Esophagus muscularis mucosa (tissue), 4 donors: ENCODE measurements around the gene CENPP. TPM values are rescaled to one million over a fixed set of nuclear protein-coding genes. Genes with fewer than 3 reads are reported as not detected.

ENCODE experiments used
- DNase-seq: peaks from one replicate; pipeline ENCODE4 v3.0.0-alpha.2; 2017; ENCODE audit errors: extremely low spot score
- H3K27ac ChIP-seq, 4 donors: fragments of 200-600 bp; sonication (generic); replicated peaks in 1 of 4; 1 replicate in 3 of 4; 2 replicates in 1 of 4; pipeline ENCODE4 v1.5.1; 2016 to 2019; ENCODE audit warnings: mild to moderate bottlenecking in 1 of 4
- H3K27me3 ChIP-seq, 4 donors: fragments of 200-600 bp; sonication (generic); one replicate each; pipeline versions ENCODE4 v1.5.1 to v1.6.0; 2016 to 2019
- H3K36me3 ChIP-seq, 4 donors: fragments of 200-600 bp; sonication (generic); one replicate each; pipeline ENCODE4 v1.5.1; 2016 to 2019
- H3K4me1 ChIP-seq, 4 donors: fragments of 200-600 bp; sonication (generic); one replicate each; pipeline ENCODE4 v1.5.1; 2016 to 2019
- H3K4me3 ChIP-seq, 4 donors: fragments of 200-600 bp; sonication (generic); 1 replicate in 2 of 4; 2 replicates in 2 of 4; pipeline ENCODE4 v1.5.1; 2016 to 2019; ENCODE audit warnings: mild to moderate bottlenecking in 4 of 4, moderate library complexity in 1 of 4
- H3K9me3 ChIP-seq, 4 donors: fragments of 200-600 bp; sonication (generic); 1 replicate in 3 of 4; 2 replicates in 1 of 4; pipeline ENCODE4 v1.5.1; 2016 to 2019
- EP300 ChIP-seq: sonication (generic); formaldehyde crosslinking; IDR thresholded peaks from one replicate; pipeline ENCODE4 v1.6.1; 2017; ENCODE audit warnings: antibody characterized with exemption
- POLR2A ChIP-seq: fragments of 450-650 bp; IDR thresholded peaks from one replicate; pipeline ENCODE4 v1.6.1; 2017; ENCODE audit warnings: antibody characterized with exemption, moderate library complexity, mild to moderate bottlenecking, low read depth
- POLR2AphosphoS5 ChIP-seq, 2 donors: sonication (generic); formaldehyde crosslinking; IDR thresholded peaks; one replicate each; pipeline ENCODE4 v1.6.1; 2017; ENCODE audit warnings: antibody characterized with exemption in 2 of 2
- WGBS: methylation state at CpG from one replicate; pipeline ENCODE4 v1.1.5; 2018; 5-methylcytosine and 5-hydroxymethylcytosine counted together
- intact Hi-C: fragments of 100-400 bp; cut with DNase I; formaldehyde crosslinking; loops from one replicate; pipeline ENCODE4 v1.15.1; 2023
- total RNA-seq, 4 donors: library from RNA; depleted of rRNA; stranded (reverse); fragments of >200 nt; gene quantifications; one replicate each; pipeline versions ENCODE4 v1.1.0 to v1.2.1, GENCODE V29; 2016
- TF ChIP-seq, protein P1 (sequence below), 3 experiments: fragments of 200-600 bp in 2 of 3; fragments of 450-650 bp in 1 of 3; sonication (generic) in 2 of 3; IDR thresholded peaks; one replicate each; pipeline ENCODE4 v1.5.1; 2017 to 2019; ENCODE audit warnings: antibody characterized with exemption in 3 of 3, mild to moderate bottlenecking in 2 of 3, moderate library complexity in 1 of 3

The CENPP gene
- total RNA-seq, 4 donors from 2014 or later, result 1.0 to 5.8 (median 2.0) TPM

DNA sequence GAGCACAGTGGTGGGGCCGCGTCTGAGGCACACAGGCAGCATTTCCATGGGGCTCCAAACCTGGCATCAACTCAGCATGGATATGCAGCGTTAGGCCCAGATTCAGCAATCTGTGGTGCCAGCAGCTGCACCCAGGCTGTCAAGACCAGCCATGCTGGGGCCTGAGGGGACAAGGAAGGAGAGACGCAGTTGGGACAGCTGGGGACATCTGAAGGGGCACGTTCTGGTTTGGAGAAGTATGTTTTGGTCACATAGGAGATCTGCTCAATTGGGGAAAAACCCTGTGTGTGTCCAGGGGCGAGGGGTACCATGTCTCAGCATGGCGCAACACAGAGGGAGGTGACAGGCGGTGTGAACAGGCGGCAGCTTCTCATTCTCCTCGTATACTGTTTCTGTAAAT lies 276.7 kb downstream of the CENPP start:
- Histone ChIP-seq H3K27ac (peak overlapping the region; percentile 36 to 80 (median 76)), H3K36me3 (no peaks in the 10 kb centered on the region), H3K27me3 (no peaks in the 10 kb centered on the region), H3K4me3 (no peak overlapping the region), H3K9me3 (peaks cover 0 to 4% (median 0%) of the 10 kb centered on the region in 4 donors), H3K4me1 (peaks cover 19 to 63% (median 56%) of the 10 kb centered on the region in 4 donors)
- 94% methylated on average over 7 of the region's 10 CpGs for WGBS
- TF ChIP-seq POLR2A, result no peak
- intact Hi-C loops, result no loop called here
- no peak for DNase-seq

DNA sequence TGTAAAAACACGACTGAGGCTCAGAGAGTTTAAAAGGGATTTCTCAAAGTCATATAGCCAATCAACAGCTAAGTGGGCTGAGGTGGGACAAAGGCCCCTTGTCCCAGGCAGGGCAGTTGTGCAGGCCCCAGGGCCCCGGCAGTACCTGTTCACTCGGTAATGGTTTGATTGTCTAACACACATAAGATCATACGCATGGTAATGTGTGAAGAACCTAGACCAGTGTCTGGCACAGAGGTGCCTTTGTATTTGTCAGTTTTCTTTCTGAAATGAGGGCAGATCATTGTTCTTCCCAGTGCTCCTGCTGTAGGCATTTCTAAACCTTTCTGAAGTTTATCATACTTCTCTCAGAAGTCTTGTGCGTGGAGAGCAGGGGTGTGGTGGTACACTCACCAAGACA lies 277.3 kb downstream of the CENPP start:
- peaks cover 16 to 65% (median 57%) of the 10 kb centered on the region in 4 donors for H3K4me1 ChIP-seq
- WGBS, result 86% methylated on average over 5 of the region's 5 CpGs
- intact Hi-C loops, result no loop called here

DNA sequence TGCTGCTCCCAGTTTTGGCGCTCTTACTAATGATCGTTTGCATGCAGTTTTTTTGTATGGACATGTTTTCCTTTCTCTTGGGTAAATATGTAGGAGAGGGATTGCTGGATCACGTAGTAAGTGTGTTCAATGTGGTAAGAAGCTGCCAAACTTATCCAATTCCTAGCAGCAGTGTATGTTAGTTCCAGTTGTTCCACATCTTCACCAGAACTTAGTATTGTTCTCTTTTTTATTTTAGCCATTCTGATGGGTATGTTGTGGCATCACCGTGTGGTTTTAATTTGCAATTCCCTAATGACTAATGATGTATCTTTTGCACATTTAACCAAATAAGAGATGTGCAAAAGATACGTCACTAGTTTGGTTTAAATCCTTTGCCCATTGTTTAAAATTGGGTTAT lies 278.2 kb downstream of the CENPP start:
- no peak for DNase-seq
- intact Hi-C loops, result no loop called here
- peaks cover 22 to 65% (median 57%) of the 10 kb centered on the region in 4 donors for H3K4me1 ChIP-seq
- no peaks in the 10 kb centered on the region for H3K27me3 ChIP-seq
- no peak overlapping the region for H3K4me3 ChIP-seq
- no peaks in the 10 kb centered on the region for H3K36me3 ChIP-seq
- no peak overlapping the region for H3K27ac ChIP-seq
- TF ChIP-seq EP300, result no peak
- no peak for TF ChIP-seq POLR2AphosphoS5 (IDR thresholded peaks at IDR 0.05)
- TF ChIP-seq, protein P1, sequence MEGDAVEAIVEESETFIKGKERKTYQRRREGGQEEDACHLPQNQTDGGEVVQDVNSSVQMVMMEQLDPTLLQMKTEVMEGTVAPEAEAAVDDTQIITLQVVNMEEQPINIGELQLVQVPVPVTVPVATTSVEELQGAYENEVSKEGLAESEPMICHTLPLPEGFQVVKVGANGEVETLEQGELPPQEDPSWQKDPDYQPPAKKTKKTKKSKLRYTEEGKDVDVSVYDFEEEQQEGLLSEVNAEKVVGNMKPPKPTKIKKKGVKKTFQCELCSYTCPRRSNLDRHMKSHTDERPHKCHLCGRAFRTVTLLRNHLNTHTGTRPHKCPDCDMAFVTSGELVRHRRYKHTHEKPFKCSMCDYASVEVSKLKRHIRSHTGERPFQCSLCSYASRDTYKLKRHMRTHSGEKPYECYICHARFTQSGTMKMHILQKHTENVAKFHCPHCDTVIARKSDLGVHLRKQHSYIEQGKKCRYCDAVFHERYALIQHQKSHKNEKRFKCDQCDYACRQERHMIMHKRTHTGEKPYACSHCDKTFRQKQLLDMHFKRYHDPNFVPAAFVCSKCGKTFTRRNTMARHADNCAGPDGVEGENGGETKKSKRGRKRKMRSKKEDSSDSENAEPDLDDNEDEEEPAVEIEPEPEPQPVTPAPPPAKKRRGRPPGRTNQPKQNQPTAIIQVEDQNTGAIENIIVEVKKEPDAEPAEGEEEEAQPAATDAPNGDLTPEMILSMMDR (IDR thresholded peaks at IDR 0.05), result no peak
- TF ChIP-seq POLR2A, result no peak
- H3K9me3 ChIP-seq, result peaks cover 0 to 4% (median 0%) of the 10 kb centered on the region in 4 donors
- WGBS, result 96% methylated on average over 5 of the region's 5 CpGs

More for the DNA sequence above, 277.3 kb downstream of the CENPP start:
- peaks cover 0 to 4% (median 0%) of the 10 kb centered on the region in 4 donors for H3K9me3 ChIP-seq
- DNase-seq, result no peak
- no peak overlapping the region for H3K27ac ChIP-seq
- no peaks in the 10 kb centered on the region for H3K36me3 ChIP-seq
- no peak overlapping the region for H3K4me3 ChIP-seq
- no peaks in the 10 kb centered on the region for H3K27me3 ChIP-seq
- TF ChIP-seq POLR2A, result no peak
- no peak for TF ChIP-seq EP300
- no peak for TF ChIP-seq POLR2AphosphoS5 (IDR thresholded peaks at IDR 0.05)
- TF ChIP-seq, protein P1 (IDR thresholded peaks at IDR 0.05), result no peak

DNA sequence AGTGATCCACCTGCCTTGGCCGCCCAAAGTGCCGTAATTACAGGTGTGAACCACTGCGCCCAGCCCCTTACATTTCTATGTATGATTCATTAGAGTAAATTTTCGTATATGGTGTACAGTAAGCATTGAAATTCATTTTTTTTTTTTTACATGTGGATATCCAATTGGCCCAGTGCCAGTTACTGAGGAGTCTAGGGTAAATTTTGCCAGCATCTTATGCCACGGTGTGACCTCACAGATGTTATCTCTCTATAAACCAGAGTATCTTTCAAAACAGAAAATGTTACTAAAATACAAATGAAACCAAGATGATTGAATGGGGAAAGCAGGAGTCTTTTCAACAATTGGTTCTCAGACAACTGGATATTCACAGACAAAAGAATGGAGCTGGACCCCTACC lies 279.5 kb downstream of the CENPP start:
- 97% methylated on average over 5 of the region's 5 CpGs for WGBS
- Histone ChIP-seq H3K4me1 (peaks cover 24 to 65% (median 58%) of the 10 kb centered on the region in 4 donors), H3K9me3 (peaks cover 0 to 4% (median 0%) of the 10 kb centered on the region in 4 donors), H3K27ac (no peak overlapping the region), H3K27me3 (no peaks in the 10 kb centered on the region), H3K36me3 (no peaks in the 10 kb centered on the region), H3K4me3 (no peak overlapping the region)
- no peak for DNase-seq
- intact Hi-C loops, result no loop called here
- no peak for TF ChIP-seq EP300
- TF ChIP-seq, protein P1 (IDR thresholded peaks at IDR 0.05), result no peak
- no peak for TF ChIP-seq POLR2AphosphoS5 (IDR thresholded peaks at IDR 0.05)
- TF ChIP-seq POLR2A, result no peak

DNA sequence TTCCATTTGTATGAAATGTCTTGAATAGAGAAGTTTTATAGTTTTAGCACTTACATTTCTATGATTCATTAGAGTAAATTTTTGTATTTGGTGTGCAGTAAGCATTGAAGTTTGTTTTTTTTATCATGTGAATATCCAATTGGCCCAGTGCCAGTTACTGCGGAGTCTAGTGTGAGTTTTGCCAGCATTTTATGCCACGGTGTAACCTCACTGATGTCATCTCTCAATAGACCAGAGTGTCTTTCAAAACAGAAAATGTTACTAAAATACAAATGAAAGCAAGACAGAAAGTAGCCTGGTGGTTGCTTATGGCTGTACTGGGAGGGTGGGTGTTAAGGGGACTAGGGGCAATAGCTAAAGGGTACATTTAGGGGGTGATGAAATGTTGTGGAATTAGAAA lies 281.3 kb downstream of the CENPP start:
- no peaks in the 10 kb centered on the region for H3K27me3 ChIP-seq
- TF ChIP-seq POLR2AphosphoS5 (IDR thresholded peaks at IDR 0.05) (no peak), EP300 (no peak), POLR2A (no peak)
- TF ChIP-seq, protein P1 (IDR thresholded peaks at IDR 0.05), result peak in 1 of 3 experiments; percentile 23
- H3K36me3 ChIP-seq, result peaks cover 0 to 11% (median 4%) of the 10 kb centered on the region in 4 donors
- no peak for DNase-seq
- intact Hi-C loops, result no loop called here
- no peak overlapping the region for H3K4me3 ChIP-seq
- peaks cover 0 to 4% (median 0%) of the 10 kb centered on the region in 4 donors for H3K9me3 ChIP-seq
- WGBS, result 13% methylated on average over 2 of the region's 2 CpGs
- H3K27ac ChIP-seq, result peak overlapping the region; percentile 70 to 89 (median 84)
- peaks cover 23 to 65% (median 59%) of the 10 kb centered on the region in 4 donors for H3K4me1 ChIP-seq
